T follicular helper cell (primary cell): ENCODE measurements around the gene NELFCD.
"Not testable (repeated sequence)": the region's sequence is repeated elsewhere in the genome, so short reads cannot be mapped to it uniquely, and the experiment has no call there.

Experiments
- DNase-seq: peaks from one replicate; pipeline ENCODE4 v3.0.0-alpha.2; 2020; ENCODE audit warnings: low read depth
- total RNA-seq, 2 experiments: gene quantifications; one replicate each; lab custom pipeline; 2026; lab: John Stamatoyannopoulos, UW

Gene NELFCD, protein sequence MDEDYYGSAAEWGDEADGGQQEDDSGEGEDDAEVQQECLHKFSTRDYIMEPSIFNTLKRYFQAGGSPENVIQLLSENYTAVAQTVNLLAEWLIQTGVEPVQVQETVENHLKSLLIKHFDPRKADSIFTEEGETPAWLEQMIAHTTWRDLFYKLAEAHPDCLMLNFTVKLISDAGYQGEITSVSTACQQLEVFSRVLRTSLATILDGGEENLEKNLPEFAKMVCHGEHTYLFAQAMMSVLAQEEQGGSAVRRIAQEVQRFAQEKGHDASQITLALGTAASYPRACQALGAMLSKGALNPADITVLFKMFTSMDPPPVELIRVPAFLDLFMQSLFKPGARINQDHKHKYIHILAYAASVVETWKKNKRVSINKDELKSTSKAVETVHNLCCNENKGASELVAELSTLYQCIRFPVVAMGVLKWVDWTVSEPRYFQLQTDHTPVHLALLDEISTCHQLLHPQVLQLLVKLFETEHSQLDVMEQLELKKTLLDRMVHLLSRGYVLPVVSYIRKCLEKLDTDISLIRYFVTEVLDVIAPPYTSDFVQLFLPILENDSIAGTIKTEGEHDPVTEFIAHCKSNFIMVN
- total RNA-seq: 100.0 to 139 reads per million in 2 experiments

DNA sequence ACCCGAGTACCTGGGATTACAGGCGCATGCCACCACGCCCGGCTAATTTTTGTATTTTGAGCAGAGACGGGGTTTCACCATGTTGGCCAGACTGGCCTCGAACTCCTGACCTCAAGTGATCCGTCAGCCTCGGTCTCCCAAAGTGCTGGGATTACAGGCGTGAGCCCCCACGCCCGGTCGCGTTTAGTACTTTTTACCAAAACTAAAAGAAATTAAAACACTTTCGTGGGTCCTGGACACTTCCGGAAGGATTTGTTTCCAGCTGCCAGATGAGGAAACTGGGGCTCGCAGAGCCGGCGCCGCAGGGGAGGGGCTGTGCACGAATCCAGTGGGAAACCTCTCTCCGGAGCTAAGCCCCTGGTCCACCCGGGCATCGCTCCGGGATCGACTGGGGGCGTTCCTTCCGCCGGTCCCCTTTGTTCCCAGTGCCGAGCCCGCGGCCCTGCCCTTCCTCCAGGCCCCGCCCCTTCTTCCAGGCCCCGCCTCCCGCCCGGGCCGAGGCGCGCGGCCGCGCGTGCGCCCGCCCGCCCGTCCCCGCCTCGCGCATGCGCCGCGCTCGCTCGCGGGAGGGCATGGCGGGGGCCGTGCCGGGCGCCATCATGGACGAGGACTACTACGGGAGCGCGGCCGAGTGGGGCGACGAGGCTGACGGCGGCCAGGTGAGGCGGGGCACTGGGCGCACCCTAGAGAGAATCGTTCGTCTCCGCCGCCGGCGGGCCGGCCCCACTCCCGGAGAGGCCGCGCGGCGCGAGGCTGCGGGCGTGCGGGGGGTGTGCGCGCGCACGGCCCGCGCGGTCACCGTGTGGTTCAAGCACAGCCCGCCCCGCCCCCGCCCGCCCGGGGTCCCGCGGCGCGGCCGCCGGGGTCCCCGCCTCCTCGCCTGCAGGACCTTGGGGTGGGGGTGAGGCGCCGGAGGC is at the start of gene NELFCD:
TSS of gene NELFCD (plus strand) at position 546 of the 917 bp plus-strand sequence. CDS start at position 600, 54 bp downstream.
- peak; percentile 84 for DNase-seq

GRCh38 chr20:58932170-58932569 is 48.9 kb upstream of the NELFCD start:
- DNase-seq: no peak

GRCh38 chr20:58938078-58938477 is 43.0 kb upstream of the NELFCD start:
- no peak for DNase-seq

GRCh38 chr20:58938541-58938940 is 42.5 kb upstream of the NELFCD start:
- DNase-seq: no peak

DNA sequence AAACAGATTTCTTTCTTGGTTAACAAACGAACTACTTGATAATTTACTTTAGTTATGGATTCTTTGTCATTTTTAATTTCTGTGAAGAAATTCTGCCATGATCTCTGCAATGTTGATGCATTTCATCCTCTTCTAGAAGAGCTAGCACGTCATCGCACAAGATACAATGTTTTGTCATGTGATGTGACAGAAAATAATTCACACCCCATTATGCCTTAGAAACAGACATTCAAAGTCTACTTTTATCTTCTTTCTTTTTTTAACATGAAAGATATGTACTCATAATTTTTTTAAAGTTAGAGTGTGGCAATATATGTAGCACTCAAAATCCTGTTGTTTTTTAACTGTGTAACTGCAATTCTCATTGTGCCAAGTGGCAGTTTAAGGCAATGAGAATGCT is 39.6 kb upstream of the NELFCD start:
- DNase-seq: no peak

GRCh38 chr20:58942549-58942948 is 38.5 kb upstream of the NELFCD start:
- DNase-seq: no peak

GRCh38 chr20:58944610-58945009 is 36.4 kb upstream of the NELFCD start:
- DNase-seq: no peak

GRCh38 chr20:58945965-58946631 is 35.0 kb upstream of the NELFCD start:
- DNase-seq: no peak

GRCh38 chr20:58947797-58948388 is 33.2 kb upstream of the NELFCD start:
- DNase-seq: not testable (repeated sequence)

DNA sequence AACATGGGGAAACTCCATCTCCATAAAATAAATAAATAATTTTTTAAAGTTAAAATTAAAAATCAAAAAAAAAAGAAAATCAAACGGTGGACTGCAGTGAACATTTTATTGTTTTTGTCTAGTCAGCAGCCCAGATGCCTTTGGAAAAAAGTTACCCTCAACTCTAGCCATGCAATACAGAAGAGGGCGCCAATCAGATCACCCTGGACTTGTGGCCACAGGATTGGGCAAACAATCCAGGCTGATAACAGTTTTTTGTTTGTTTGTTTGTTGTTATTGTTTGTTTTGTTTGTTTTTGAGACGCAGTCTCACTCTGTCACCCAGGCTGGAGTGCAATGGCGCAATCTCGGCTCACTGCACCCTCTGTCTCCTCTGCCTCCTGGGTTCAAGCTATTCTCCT is 30.5 kb upstream of the NELFCD start:
- no peak for DNase-seq

- DNase-seq: no peak
These were observed 28.0 kb upstream of the NELFCD start for GRCh38 chr20:58953050-58953449.

DNA sequence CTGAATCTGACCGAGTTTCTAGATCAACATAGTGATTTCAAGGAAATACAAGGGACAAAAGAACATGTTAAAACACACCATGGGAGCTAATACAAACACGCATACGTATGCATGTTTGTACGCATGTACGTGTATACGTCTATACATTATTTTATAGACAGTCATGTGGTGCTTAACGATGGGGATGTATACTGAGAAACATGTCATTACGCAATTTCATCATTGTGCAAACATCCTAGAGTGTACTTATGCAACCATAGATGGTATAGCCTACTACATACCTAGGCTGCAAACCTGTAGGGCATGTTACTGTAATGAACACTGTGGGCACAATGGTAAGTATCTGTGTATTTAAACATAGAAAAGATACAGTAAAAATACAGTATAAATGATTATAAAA is 25.0 kb upstream of the NELFCD start:
- DNase-seq: no peak

- no peak for DNase-seq
These were observed 21.4 kb upstream of the NELFCD start for GRCh38 chr20:58959652-58960051.

GRCh38 chr20:58963060-58963584 is 17.9 kb upstream of the NELFCD start:
- no peak for DNase-seq

GRCh38 chr20:58963922-58964321 is 17.1 kb upstream of the NELFCD start:
- DNase-seq: not testable (repeated sequence)

DNA sequence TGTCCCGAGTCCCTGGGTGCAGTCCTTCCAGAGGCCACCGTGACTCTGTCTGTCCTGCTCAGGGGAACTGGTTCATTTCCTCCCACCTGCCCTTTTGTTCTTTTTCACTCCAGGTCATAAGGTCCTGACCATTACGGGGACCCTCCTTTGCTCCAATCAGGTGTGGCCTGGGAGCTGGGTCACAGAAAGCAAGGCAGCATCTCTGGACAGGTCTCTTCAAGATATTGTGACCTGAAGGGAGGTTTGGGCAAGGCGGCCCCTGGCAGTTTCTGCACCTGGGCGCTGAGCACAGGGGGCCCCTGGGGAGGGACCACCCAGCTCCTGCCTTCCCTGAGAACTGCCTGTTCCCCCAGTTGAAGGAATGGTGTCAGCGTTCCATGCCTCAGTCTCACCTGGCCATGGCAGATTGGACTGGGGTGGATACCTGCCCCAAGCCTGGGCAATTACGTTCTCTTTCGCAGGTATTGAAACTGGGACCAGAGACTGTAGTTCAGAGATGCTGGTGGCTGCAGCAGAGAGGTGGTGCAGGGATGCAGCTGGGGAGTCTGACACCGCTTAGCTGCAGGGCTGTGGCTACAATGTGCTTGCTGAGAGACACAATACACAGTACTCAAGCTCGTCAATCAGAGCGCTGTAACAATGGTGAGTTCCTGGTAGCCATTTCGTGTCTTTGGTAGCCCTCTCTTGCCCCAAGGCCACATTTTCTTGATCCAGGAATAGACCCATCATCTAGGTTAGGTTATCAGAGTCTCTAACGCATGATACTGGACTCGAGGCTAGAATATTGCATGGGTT is 15.6 kb upstream of the NELFCD start:
- DNase-seq: no peak

- no peak for DNase-seq
These were observed 13.2 kb upstream of the NELFCD start for GRCh38 chr20:58967652-58968429.

DNA sequence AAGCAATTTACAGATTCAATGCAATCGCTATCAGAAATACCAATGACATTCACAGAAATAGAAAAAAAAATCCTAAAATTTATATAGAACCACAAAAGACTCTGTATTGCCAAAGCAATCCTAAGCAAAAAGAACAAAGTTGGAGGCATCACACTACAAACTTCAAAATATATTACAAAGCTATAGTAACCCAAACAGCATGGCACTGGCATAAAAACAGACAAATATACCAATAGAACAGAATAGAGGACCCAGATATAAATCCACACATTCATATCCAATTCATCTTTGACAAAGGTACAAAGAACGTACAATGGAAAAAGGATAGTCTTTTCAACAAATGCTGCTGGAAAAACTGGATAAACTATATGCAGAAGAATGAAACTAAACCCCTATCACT is 11.6 kb upstream of the NELFCD start:
- no peak for DNase-seq

DNA sequence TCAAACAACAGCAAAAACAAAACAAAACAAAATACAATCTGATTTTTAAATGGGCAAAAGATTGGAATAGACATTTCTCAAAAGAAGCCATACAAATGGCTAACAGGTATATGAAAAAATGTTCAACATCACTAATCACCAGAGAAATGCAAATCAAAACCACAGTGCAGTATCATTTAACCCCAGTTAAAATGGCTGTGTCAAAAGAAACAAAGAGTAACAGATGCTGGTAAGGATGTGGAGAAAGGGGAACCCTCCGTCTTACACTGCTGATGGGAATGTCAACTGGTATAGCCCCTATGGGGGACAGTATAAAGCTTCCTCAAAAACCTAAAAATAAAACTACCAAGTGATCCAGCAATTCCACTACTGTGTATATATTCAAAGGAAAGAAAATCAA is 10.9 kb upstream of the NELFCD start:
- DNase-seq: no peak

GRCh38 chr20:58971429-58971828 is 9.6 kb upstream of the NELFCD start:
- no peak for DNase-seq
